ENCODE measurements around the gene ATG10. TPM values are rescaled to one million over a fixed set of nuclear protein-coding genes. Genes with fewer than 3 reads are reported as not detected.

The ATG10 gene
- total and polyA plus RNA-seq, 7 donors: 4.2 to 7.4 (median 6.0) TPM

DNA sequence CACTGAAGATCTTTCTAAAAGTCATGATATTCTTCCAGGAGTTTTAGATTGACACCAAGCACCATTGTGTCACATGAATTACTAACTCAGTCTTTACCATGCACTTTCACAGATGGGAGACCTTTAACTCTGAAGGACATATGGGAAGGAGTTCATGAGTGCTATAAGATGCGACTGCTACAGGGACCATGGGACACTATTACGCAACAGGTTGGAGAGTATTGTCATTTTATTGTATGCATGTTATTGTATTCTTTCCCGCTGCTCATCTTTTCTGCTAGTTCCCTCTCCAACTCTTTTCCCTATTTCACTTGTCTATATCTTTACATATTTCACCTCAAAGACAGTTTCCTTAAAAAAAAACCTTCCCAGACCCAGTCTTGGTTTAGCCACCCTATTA lies 206.6 kb downstream of the ATG10 start:
- TF ChIP-seq, protein P1, sequence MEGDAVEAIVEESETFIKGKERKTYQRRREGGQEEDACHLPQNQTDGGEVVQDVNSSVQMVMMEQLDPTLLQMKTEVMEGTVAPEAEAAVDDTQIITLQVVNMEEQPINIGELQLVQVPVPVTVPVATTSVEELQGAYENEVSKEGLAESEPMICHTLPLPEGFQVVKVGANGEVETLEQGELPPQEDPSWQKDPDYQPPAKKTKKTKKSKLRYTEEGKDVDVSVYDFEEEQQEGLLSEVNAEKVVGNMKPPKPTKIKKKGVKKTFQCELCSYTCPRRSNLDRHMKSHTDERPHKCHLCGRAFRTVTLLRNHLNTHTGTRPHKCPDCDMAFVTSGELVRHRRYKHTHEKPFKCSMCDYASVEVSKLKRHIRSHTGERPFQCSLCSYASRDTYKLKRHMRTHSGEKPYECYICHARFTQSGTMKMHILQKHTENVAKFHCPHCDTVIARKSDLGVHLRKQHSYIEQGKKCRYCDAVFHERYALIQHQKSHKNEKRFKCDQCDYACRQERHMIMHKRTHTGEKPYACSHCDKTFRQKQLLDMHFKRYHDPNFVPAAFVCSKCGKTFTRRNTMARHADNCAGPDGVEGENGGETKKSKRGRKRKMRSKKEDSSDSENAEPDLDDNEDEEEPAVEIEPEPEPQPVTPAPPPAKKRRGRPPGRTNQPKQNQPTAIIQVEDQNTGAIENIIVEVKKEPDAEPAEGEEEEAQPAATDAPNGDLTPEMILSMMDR (IDR thresholded peaks at IDR 0.05): no peak
- intact Hi-C loops (cut with DNase I): loop anchor here in 1 of 2 donors (10.0 kb wide), 1 partner anchor 46 kb away; no protein-coding TSS in a partner anchor
- no peak for DNase-seq
- Histone ChIP-seq H3K27ac (no peak overlapping the region), H3K27me3 (ENCODE audit: insufficient read depth in 3 of 3, low read length in 2 of 3) (no peaks in the 10 kb centered on the region), H3K36me3 (ENCODE audit: insufficient read depth in 1 of 2, low read depth in 1 of 2) (peaks cover 0 to 7% of the 10 kb centered on the region in 2 donors), H3K4me1 (no peaks in the 10 kb centered on the region), H3K9me3 (no peaks in the 10 kb centered on the region), H3K4me3 (no peak overlapping the region)
- 97 to 99% (median 99%) methylated on average over 3 of the region's 3 CpGs for WGBS, 3 donors
- ATAC-seq: no peak

DNA sequence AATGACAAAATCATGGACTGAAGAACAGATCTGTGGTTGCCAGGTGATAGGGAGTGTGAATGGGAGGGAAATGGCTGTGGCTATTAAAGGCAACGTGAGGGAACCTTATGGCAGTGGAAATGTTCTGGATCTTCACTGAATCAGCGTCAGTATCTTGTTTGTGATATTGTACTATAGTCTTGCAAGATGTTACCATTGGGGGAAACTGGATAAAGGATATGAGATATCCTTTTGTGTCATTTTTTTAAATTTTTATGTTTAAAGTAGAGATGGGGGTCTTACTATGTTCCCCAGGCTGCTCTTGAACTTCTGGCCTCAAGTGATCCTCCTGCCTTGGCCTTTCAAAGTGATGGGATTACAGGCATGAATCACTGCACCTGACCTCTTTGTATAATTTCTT lies 210.8 kb downstream of the ATG10 start:
- Histone ChIP-seq H3K27me3 (ENCODE audit: insufficient read depth in 3 of 3, low read length in 2 of 3) (no peaks in the 10 kb centered on the region), H3K27ac (no peak overlapping the region), H3K36me3 (ENCODE audit: insufficient read depth in 1 of 2, low read depth in 1 of 2) (peaks cover 0 to 7% of the 10 kb centered on the region in 2 donors), H3K9me3 (no peaks in the 10 kb centered on the region), H3K4me3 (no peak overlapping the region), H3K4me1 (no peaks in the 10 kb centered on the region)
- ATAC-seq (no peak), DNase-seq (no peak)
- TF ChIP-seq, protein P1 (IDR thresholded peaks at IDR 0.05): no peak
- intact Hi-C loops (cut with DNase I): no loop called here
- 90 to 95% (median 90%) methylated on average over 2 of the region's 2 CpGs for WGBS, 3 donors

DNA sequence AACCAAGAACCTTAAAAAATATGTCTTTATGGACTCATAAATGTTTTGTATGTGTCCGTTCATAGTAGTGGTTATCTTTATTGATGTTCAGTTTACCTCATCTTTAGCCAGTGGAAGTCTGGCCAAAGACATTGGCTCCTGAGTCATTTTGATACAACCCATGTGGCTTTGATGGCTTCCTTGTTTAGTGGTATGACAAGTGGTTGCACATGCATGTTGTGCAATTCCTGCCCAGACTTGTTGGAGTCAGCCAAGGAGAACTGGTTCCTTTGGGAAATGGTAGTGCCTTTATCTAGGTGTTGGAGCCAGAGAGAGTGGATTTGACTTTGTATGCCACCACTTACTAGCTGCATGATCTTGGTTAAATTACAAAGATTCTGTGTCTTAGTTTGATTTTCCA lies 212.0 kb downstream of the ATG10 start:
- no peak for DNase-seq
- ATAC-seq: peak in 3 of 4 donors; percentile 42 to 69 (median 46)
- Histone ChIP-seq H3K4me3 (no peak overlapping the region), H3K4me1 (no peaks in the 10 kb centered on the region), H3K9me3 (no peaks in the 10 kb centered on the region), H3K27ac (no peak overlapping the region), H3K27me3 (ENCODE audit: insufficient read depth in 3 of 3, low read length in 2 of 3) (no peaks in the 10 kb centered on the region), H3K36me3 (ENCODE audit: insufficient read depth in 1 of 2, low read depth in 1 of 2) (peaks cover 0 to 7% of the 10 kb centered on the region in 2 donors)
- TF ChIP-seq, protein P1 (IDR thresholded peaks at IDR 0.05): no peak
- 89 to 100% (median 91%) methylated on average over 1 of the region's 1 CpG for WGBS, 3 donors
- intact Hi-C loops (cut with DNase I): no loop called here

DNA sequence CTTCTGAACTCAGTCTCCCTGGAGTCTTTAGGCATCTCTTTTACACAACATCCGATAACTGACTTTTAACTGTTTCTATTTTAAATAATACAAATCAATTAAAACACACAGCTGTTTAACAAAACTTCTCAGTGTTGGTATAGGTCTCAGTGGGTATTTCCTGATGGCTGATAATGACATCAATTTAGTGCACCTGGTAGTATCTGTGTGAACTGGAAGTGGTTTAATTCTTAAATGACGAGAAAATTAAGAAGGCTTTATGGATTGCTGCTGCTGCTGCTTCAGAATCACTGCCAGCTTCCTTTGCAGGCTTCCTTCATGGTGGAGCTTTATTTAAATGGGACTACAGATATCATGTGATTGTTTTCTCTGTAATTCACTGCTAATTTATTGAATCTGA lies 214.0 kb downstream of the ATG10 start:
- ATAC-seq: no peak
- 69 to 83% (median 71%) methylated on average over 2 of the region's 2 CpGs for WGBS, 3 donors

More for the DNA sequence above, 214.0 kb downstream of the ATG10 start:
- no peak overlapping the region for H3K4me3 ChIP-seq
- H3K4me1 ChIP-seq: no peaks in the 10 kb centered on the region
- TF ChIP-seq, protein P1 (IDR thresholded peaks at IDR 0.05): no peak
- H3K27me3 ChIP-seq (ENCODE audit: insufficient read depth in 3 of 3, low read length in 2 of 3): no peaks in the 10 kb centered on the region
- H3K27ac ChIP-seq: no peak overlapping the region
- intact Hi-C loops (cut with DNase I): no loop called here
- DNase-seq: no peak
- no peaks in the 10 kb centered on the region for H3K36me3 ChIP-seq (ENCODE audit: insufficient read depth in 1 of 2, low read depth in 1 of 2)
- H3K9me3 ChIP-seq: no peaks in the 10 kb centered on the region

All from psoas muscle (tissue), 8 donors.